Activated CD4-positive, alpha-beta T cell treated with anti-CD3 and anti-CD28 coated beads, Interleukin-10, Interleukin-2, amounts not matched to agents 100 ng/mL and 50 ng/mL, durations not matched to agents 16 hours and 8 hours (primary cell): ENCODE data around the gene SHISA4.
"Not testable (repeated sequence)": the region's sequence is repeated elsewhere in the genome, so short reads cannot be mapped to it uniquely, and the experiment has no call there.

Experiments used
- DNase-seq: peaks from one replicate; pipeline ENCODE4 v3.0.0-alpha.2; 2020

SHISA4 gene

GRCh38 chr1:201933840-201934430, 45.2 kb downstream of the SHISA4 start:
- no peak for DNase-seq

GRCh38 chr1:201937624-201938213, 49.0 kb downstream of the SHISA4 start:
- no peak for DNase-seq

GRCh38 chr1:201938440-201939035, 49.8 kb downstream of the SHISA4 start:
- no peak for DNase-seq

- DNase-seq, result no peak
These were observed 50.5 kb downstream of the SHISA4 start for GRCh38 chr1:201939148-201939547.

GRCh38 chr1:201939574-201939973, 50.9 kb downstream of the SHISA4 start:
- DNase-seq, result no peak

GRCh38 chr1:201940316-201940715, 51.6 kb downstream of the SHISA4 start:
- not testable (repeated sequence) for DNase-seq

- no peak for DNase-seq
These were observed 52.9 kb downstream of the SHISA4 start for GRCh38 chr1:201941420-201942128.

- DNase-seq, result no peak
These were observed 53.4 kb downstream of the SHISA4 start for GRCh38 chr1:201942129-201942495.
